Natural killer cell (primary cell): Measurements from ENCODE around the gene PDE8A. TPM values are rescaled to one million over a fixed set of nuclear protein-coding genes. Genes with fewer than 3 reads are reported as not detected.

Source experiments
- ATAC-seq, 3 donors: fragments of 150-1000 bp in 2 of 3; fragments of 200-7000 bp in 1 of 3; cut with Tn5 transposase; 1 replicate in 1 of 3; 2 replicates in 2 of 3; pipeline ENCODE4 v1.10.0; 2021; ENCODE audit warnings: mild to moderate bottlenecking in 2 of 3, moderate library complexity in 2 of 3
- DNase-seq, 2 donors: peaks; one replicate each; pipeline versions ENCODE4 v3.0.0 to v3.0.0-alpha.2; 2013 to 2021; ENCODE audit warnings: mixed read lengths in 1 of 2
- H3K27ac ChIP-seq: one replicate; pipeline ENCODE4 v1.5.1; 2013; ENCODE audit warnings: mild to moderate bottlenecking, low read length
- H3K27me3 ChIP-seq: one replicate; pipeline ENCODE4 v1.6.1; 2013; ENCODE audit warnings: low read length; ENCODE audit not compliant: control insufficient read depth, insufficient read depth
- H3K36me3 ChIP-seq: one replicate; pipeline ENCODE4 v1.6.1; 2013; ENCODE audit warnings: low read length; ENCODE audit not compliant: control insufficient read depth, insufficient read depth
- H3K4me1 ChIP-seq: one replicate; pipeline ENCODE4 v1.6.1; 2013; ENCODE audit warnings: low read length; ENCODE audit not compliant: control insufficient read depth, insufficient read depth
- H3K4me3 ChIP-seq: one replicate; pipeline ENCODE4 v1.5.1; 2013; ENCODE audit warnings: low read length
- H3K9me3 ChIP-seq: one replicate; pipeline ENCODE4 v1.6.1; 2013; ENCODE audit warnings: low read length; ENCODE audit not compliant: control insufficient read depth, insufficient read depth
- H3K27ac Mint-ChIP-seq, 2 donors: one replicate each; pipeline ENCODE4 v1.8.0; 2022; ENCODE audit warnings: mild to moderate bottlenecking in 2 of 2, mixed read lengths in 2 of 2, moderate library complexity in 1 of 2
- H3K27me3 Mint-ChIP-seq, 2 donors: one replicate each; pipeline ENCODE4 v1.8.0; 2022; ENCODE audit warnings: low read depth in 2 of 2, mixed read lengths in 2 of 2
- H3K36me3 Mint-ChIP-seq: one replicate; pipeline ENCODE4 v1.8.0; 2022; ENCODE audit warnings: mixed read lengths
- H3K4me1 Mint-ChIP-seq, 2 donors: one replicate each; pipeline ENCODE4 v1.8.0; 2022; ENCODE audit warnings: mixed read lengths in 2 of 2
- H3K4me3 Mint-ChIP-seq: one replicate; pipeline ENCODE4 v1.8.0; 2022; ENCODE audit warnings: mild to moderate bottlenecking, moderate library complexity, mixed read lengths
- H3K9me3 Mint-ChIP-seq, 2 donors: one replicate each; pipeline ENCODE4 v1.8.0; 2022; ENCODE audit warnings: mixed read lengths in 2 of 2
- WGBS: methylation state at CpG from one replicate; pipeline ENCODE4 v1.1.7; 2013; ENCODE audit warnings: missing lambda C conversion rate; ENCODE audit not compliant: insufficient coverage; 5-methylcytosine and 5-hydroxymethylcytosine counted together
- intact Hi-C: fragments of 100-400 bp; cut with micrococcal nuclease; formaldehyde crosslinking; loops from one replicate; pipeline ENCODE4 v1.14.2; 2022
- total RNA-seq, 4 donors: library from RNA; stranded (reverse); fragments of 120-200 nt in 1 of 4; gene quantifications; one replicate each; pipeline versions ENCODE4 v1.2.3 to v1.2.4, GENCODE V29; 2013 to 2022
- TF ChIP-seq, protein P1 (sequence below): fragments of 200-600 bp; IDR thresholded peaks from one replicate; pipeline ENCODE4 v1.8.0; 2022; ENCODE audit warnings: antibody characterized with exemption

Gene PDE8A
- total RNA-seq, 3 donors from 2014 or later (not counting 1 experiment from before 2014, with no cell fraction given) = 21.0 to 24.2 (median 23.8) TPM

DNA sequence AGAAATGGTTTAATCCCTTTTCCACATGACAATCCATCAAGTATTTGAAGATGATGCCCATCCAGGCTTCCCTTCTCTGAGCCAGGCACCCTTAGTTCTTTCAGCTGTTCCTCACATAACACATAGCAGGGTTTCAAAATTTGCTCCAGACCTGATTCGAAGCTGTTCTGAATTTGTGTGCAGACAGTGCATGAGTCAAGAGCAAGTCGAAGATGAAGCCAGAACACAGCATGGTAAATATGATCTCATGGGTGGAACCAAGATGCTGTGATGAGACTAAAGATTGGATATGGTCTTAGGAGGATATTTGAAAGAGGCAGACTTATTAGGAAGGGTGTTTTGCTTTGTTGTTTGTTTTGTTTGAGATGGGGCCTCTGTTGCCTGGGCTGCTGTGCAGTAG is 32.6 kb upstream of the PDE8A start:
- H3K36me3 ChIP-seq = no peaks in the 10 kb centered on the region
- DNase-seq (no peak), ATAC-seq (no peak)
- Mint-ChIP-seq H3K4me3 (no peak overlapping the region), H3K4me1 (peaks cover 0 to 8% of the 10 kb centered on the region in 2 donors), H3K27me3 (peaks cover 0 to 9% of the 10 kb centered on the region in 2 donors), H3K36me3 (no peaks in the 10 kb centered on the region), H3K9me3 (no peaks in the 10 kb centered on the region), H3K27ac (no peak overlapping the region)
- no peak overlapping the region for H3K4me3 ChIP-seq
- intact Hi-C loops = no loop called here
- H3K27me3 ChIP-seq = no peaks in the 10 kb centered on the region
- WGBS = 88% methylated on average over 2 of the region's 2 CpGs
- H3K27ac ChIP-seq = no peak overlapping the region
- TF ChIP-seq, protein P1, sequence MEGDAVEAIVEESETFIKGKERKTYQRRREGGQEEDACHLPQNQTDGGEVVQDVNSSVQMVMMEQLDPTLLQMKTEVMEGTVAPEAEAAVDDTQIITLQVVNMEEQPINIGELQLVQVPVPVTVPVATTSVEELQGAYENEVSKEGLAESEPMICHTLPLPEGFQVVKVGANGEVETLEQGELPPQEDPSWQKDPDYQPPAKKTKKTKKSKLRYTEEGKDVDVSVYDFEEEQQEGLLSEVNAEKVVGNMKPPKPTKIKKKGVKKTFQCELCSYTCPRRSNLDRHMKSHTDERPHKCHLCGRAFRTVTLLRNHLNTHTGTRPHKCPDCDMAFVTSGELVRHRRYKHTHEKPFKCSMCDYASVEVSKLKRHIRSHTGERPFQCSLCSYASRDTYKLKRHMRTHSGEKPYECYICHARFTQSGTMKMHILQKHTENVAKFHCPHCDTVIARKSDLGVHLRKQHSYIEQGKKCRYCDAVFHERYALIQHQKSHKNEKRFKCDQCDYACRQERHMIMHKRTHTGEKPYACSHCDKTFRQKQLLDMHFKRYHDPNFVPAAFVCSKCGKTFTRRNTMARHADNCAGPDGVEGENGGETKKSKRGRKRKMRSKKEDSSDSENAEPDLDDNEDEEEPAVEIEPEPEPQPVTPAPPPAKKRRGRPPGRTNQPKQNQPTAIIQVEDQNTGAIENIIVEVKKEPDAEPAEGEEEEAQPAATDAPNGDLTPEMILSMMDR = no peak
- no peaks in the 10 kb centered on the region for H3K4me1 ChIP-seq
- no peaks in the 10 kb centered on the region for H3K9me3 ChIP-seq

DNA sequence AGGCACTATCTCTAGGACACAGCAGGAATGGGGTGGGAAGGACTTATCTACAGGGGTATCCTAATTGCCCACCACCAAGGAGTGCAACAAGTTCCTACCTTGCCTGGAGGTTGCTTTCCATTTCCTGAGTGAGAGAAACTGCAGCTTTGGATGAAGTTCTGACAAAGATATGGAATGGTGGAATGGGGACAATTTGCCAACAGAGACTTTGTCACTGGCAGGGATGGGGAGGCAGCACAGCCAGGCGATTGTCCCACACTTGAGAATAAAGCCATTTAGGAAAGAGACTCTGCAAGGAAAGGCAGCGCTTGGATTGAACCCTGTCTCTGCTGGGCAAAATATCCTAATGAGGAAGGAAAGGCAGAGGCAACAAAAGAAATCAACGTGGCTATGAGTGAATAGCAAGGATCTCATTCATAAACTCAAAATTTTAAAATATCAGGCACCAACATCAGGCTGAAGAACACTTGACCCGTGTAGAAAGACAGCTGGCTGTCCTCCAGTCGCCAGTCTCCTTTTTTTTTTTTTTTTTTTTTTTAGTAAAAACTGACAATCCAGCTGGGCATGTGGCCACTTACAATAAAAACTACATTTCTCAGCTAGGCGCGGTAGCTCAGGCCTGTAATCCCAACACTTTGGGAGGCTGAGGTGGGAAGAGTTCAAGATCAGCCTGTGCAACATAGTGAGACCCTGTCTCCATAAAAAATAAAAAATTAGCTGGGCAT is 31.6 kb upstream of the PDE8A start:
- no peak overlapping the region for H3K27ac Mint-ChIP-seq

DNA sequence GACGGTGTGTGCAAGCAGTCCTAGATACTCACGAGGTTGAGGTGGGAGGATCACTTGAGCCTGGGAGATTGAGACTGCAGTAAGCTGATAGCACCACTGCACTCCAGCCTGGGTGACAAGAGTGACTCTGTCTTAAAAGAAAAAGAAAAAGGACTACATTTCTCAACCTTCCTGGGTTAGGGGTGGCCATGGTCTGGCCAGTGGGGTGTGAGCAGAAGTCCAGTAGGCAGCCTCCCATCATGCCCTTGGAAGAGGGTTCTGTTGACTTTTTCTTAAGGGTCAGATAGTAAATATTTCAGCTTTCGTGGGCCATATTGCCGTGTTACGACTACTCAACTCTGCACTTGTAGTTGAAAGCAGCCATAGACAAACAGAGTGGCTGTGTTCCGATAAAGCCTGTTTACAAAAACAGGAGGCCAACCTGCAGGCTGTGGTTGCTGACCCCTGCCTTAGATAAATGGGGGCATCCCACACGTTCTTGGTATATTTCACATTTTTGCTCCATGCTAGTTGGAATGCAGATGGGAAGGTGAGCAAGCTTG is 31.0 kb upstream of the PDE8A start:
- Histone ChIP-seq H3K27me3 (no peaks in the 10 kb centered on the region), H3K4me3 (no peak overlapping the region), H3K27ac (no peak overlapping the region), H3K4me1 (no peaks in the 10 kb centered on the region), H3K36me3 (no peaks in the 10 kb centered on the region), H3K9me3 (no peaks in the 10 kb centered on the region)
- intact Hi-C loops = no loop called here
- TF ChIP-seq, protein P1 = no peak
- H3K27me3 Mint-ChIP-seq = peaks cover 2 to 9% of the 10 kb centered on the region in 2 donors
- WGBS = 91% methylated on average over 7 of the region's 7 CpGs
- DNase-seq = no peak
- ATAC-seq = no peak
- no peak overlapping the region for H3K27ac Mint-ChIP-seq
- H3K36me3 Mint-ChIP-seq = no peaks in the 10 kb centered on the region
- no peak overlapping the region for H3K4me3 Mint-ChIP-seq
- H3K4me1 Mint-ChIP-seq = no peaks in the 10 kb centered on the region
- no peaks in the 10 kb centered on the region for H3K9me3 Mint-ChIP-seq

More for the DNA sequence above, 31.6 kb upstream of the PDE8A start:
- Mint-ChIP-seq H3K4me1 (peaks cover 0 to 6% of the 10 kb centered on the region in 2 donors), H3K27me3 (peaks cover 0 to 9% of the 10 kb centered on the region in 2 donors), H3K9me3 (no peaks in the 10 kb centered on the region), H3K36me3 (no peaks in the 10 kb centered on the region), H3K4me3 (no peak overlapping the region)
- 86% methylated on average over 7 of the region's 7 CpGs for WGBS
- H3K36me3 ChIP-seq = no peaks in the 10 kb centered on the region
- intact Hi-C loops = no loop called here
- DNase-seq = no peak
- no peaks in the 10 kb centered on the region for H3K27me3 ChIP-seq
- H3K9me3 ChIP-seq = no peaks in the 10 kb centered on the region
- H3K4me1 ChIP-seq = no peaks in the 10 kb centered on the region
- no peak overlapping the region for H3K27ac ChIP-seq
- no peak for ATAC-seq
- TF ChIP-seq, protein P1 = no peak
- H3K4me3 ChIP-seq = no peak overlapping the region
